Kidney (tissue), 14 donors: ENCODE results near the gene TGFBR3. TPM values are rescaled to one million over a fixed set of nuclear protein-coding genes. Genes with fewer than 3 reads are reported as not detected.
"Not testable (repeated sequence)": the region's sequence is repeated elsewhere in the genome, so short reads cannot be mapped to it uniquely, and the experiment has no call there.

Source experiments
- DNase-seq, 5 donors: peaks; one replicate each; pipeline ENCODE4 v3.0.0-alpha.2; 2013 to 2020
- FAIRE-seq: peaks from 2 replicates; lab custom pipeline; 2012; peaks lifted over from hg19 to GRCh38; lab: Jason Lieb, UNC
- H3K27ac ChIP-seq, 2 donors: one replicate each; pipeline ENCODE4 v1.7.0; 2013; ENCODE audit warnings: low read depth in 2 of 2, low read length in 2 of 2, inconsistent platforms in 1 of 2
- H3K27me3 ChIP-seq: one replicate; pipeline ENCODE4 v1.7.1; 2013; ENCODE audit warnings: low read length, inconsistent platforms; ENCODE audit not compliant: control insufficient read depth, insufficient read depth
- H3K36me3 ChIP-seq, 3 donors: one replicate each; pipeline versions ENCODE4 v1.7.0 to v1.7.1; 2013; ENCODE audit warnings: low read length in 3 of 3, control low read depth in 1 of 3, inconsistent platforms in 1 of 3; ENCODE audit not compliant: insufficient read depth in 3 of 3, control insufficient read depth in 2 of 3
- H3K4me1 ChIP-seq, 3 donors: one replicate each; pipeline versions ENCODE4 v1.7.0 to v1.7.1; 2013; ENCODE audit warnings: low read length in 3 of 3, inconsistent platforms in 1 of 3, low read depth in 1 of 3; ENCODE audit not compliant: control insufficient read depth in 2 of 3, insufficient read depth in 2 of 3
- H3K4me3 ChIP-seq, 3 donors: one replicate each; pipeline versions ENCODE4 v1.7.0 to v1.8.1; 2013; ENCODE audit warnings: low read length in 3 of 3, control low read depth in 1 of 3, inconsistent platforms in 1 of 3
- H3K9ac ChIP-seq, 3 donors: one replicate each; pipeline versions ENCODE4 v1.7.0 to v1.7.1; 2013; ENCODE audit warnings: low read length in 3 of 3, control low read depth in 1 of 3, inconsistent platforms in 1 of 3
- H3K9me3 ChIP-seq, 3 donors: one replicate each; pipeline versions ENCODE4 v1.7.0 to v1.7.1; 2013; ENCODE audit warnings: low read length in 3 of 3, control low read depth in 1 of 3, inconsistent platforms in 1 of 3; ENCODE audit not compliant: control insufficient read depth in 2 of 3, insufficient read depth in 1 of 3
- intact Hi-C: fragments of 100-400 bp; cut with DNase I; formaldehyde crosslinking; loops from one replicate; pipeline ENCODE4 v1.11.1; 2022
- polyA plus RNA-seq: library from polyadenylated mRNA; stranded (reverse); fragments of 350-450 nt; fragmentation: Illumina TruSeq; extraction: RNeasy Lipid Tissue Mini Kit (QIAGEN cat#74804); gene quantifications from one replicate; pipeline ENCODE4 v1.2.3, GENCODE V29; 2014; ENCODE audit warnings: low read depth, low replicate concordance; ENCODE audit not compliant: insufficient read depth
- total RNA-seq: library from RNA; stranded (reverse); fragmentation: NEBNext Ultra II Directional; extraction: Animal tissue kit (Norgen Biotek cat#: 25700); gene quantifications from one replicate; pipeline ENCODE4 v1.2.1, GENCODE V29; 2021
- TF ChIP-seq, protein P1 (sequence below): IDR thresholded peaks from 3 replicates; pipeline ENCODE4 v1.5.1; 2012; ENCODE audit warnings: mild to moderate bottlenecking, moderate library complexity, borderline replicate concordance; ENCODE audit not compliant: insufficient read depth; ENCODE audit errors: extremely low read depth
- donor health status: control.
- donor health status: control.
- donor health status: control.
- donor health status: control.
- donor health status: control.
- donor health status: DM: yes; HTN: yes; CAD: no.
- donor health status: Normal renal cell carcinoma (clear cell type).

TGFBR3 gene
- total and polyA plus RNA-seq, 2 donors from 2014 or later = 15.8 to 57.9 TPM

DNA sequence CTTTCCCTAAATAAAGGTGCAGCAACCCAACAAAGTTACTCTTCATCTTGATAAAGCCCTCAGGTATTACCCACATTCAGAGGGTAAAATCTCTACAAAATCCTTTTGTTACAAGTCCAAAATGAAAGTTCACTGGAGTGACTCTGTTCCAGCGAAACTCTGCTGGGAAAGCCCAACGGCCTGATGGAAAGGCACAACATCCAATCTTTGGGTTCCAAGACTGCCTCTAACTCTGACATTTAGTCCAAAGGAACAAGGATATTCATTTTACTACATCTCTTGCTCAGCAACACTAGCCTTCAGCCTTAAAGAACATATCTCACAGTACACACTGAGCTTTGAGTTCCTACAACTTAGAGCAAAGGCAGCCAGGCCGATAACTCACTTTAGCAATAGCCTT is 42.1 kb downstream of the TGFBR3 start:
- Histone ChIP-seq H3K4me3 (no peak overlapping the region), H3K9ac (no peak overlapping the region), H3K36me3 (no peaks in the 10 kb centered on the region), H3K9me3 (peaks cover 0 to 7% (median 0%) of the 10 kb centered on the region in 3 donors), H3K27ac (no peak overlapping the region), H3K4me1 (peaks cover 0 to 24% (median 5%) of the 10 kb centered on the region in 3 donors), H3K27me3 (no peaks in the 10 kb centered on the region)
- no peak for DNase-seq
- no peak for FAIRE-seq
- TF ChIP-seq, protein P1, sequence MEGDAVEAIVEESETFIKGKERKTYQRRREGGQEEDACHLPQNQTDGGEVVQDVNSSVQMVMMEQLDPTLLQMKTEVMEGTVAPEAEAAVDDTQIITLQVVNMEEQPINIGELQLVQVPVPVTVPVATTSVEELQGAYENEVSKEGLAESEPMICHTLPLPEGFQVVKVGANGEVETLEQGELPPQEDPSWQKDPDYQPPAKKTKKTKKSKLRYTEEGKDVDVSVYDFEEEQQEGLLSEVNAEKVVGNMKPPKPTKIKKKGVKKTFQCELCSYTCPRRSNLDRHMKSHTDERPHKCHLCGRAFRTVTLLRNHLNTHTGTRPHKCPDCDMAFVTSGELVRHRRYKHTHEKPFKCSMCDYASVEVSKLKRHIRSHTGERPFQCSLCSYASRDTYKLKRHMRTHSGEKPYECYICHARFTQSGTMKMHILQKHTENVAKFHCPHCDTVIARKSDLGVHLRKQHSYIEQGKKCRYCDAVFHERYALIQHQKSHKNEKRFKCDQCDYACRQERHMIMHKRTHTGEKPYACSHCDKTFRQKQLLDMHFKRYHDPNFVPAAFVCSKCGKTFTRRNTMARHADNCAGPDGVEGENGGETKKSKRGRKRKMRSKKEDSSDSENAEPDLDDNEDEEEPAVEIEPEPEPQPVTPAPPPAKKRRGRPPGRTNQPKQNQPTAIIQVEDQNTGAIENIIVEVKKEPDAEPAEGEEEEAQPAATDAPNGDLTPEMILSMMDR = no peak
- intact Hi-C loops = no loop called here

DNA sequence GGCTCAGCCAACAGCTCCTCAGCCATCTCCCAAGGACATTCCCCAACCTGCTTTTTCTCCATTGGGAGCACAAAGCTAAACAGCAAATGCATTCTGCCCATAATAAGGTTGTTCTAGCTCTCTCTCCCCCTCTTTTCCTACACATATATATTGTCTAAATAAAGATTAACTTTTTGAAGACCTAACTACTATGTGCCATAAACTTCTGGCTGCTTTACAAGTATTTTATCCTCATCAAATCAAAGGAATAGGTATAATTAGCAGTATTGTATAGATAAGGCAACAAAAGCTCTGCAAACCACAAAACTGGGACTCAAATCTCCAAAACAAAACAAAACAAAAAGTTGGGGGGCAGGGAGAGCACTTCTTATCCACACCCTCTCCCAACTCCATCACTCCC is 43.4 kb downstream of the TGFBR3 start:
- H3K36me3 ChIP-seq = no peaks in the 10 kb centered on the region
- intact Hi-C loops = no loop called here
- DNase-seq (no peak), FAIRE-seq (no peak)
- peaks cover 0 to 24% (median 2%) of the 10 kb centered on the region in 3 donors for H3K4me1 ChIP-seq
- peaks cover 0 to 7% (median 0%) of the 10 kb centered on the region in 3 donors for H3K9me3 ChIP-seq
- H3K9ac ChIP-seq = no peak overlapping the region
- no peak overlapping the region for H3K27ac ChIP-seq
- no peak overlapping the region for H3K4me3 ChIP-seq
- H3K27me3 ChIP-seq = no peaks in the 10 kb centered on the region
- TF ChIP-seq, protein P1 = no peak

DNA sequence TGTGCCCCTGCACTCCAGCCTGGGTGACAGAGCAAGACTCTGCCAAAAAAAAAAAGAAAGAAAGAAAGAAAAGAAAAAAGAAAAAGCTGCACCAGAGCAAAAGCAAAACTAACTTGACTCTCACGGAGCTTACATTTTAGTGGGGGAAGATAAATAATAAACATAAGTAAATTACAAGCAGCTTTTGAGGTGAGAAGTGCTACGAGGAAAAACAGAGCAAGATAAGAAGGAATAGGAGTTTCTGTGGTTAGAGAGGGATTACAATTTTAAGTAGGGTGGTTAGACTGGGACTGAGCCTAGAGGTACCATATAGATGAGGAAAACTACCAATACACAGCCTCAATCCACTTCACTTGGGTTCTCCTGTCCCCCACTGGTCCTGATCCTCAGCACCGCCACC is 43.9 kb downstream of the TGFBR3 start:
- FAIRE-seq (no peak), DNase-seq (no peak)
- Histone ChIP-seq H3K9me3 (peaks cover 0 to 7% (median 0%) of the 10 kb centered on the region in 3 donors), H3K27ac (no peak overlapping the region), H3K27me3 (no peaks in the 10 kb centered on the region), H3K9ac (no peak overlapping the region), H3K36me3 (no peaks in the 10 kb centered on the region), H3K4me3 (no peak overlapping the region), H3K4me1 (peaks cover 0 to 24% (median 2%) of the 10 kb centered on the region in 3 donors)
- intact Hi-C loops = no loop called here
- TF ChIP-seq, protein P1 = no peak

DNA sequence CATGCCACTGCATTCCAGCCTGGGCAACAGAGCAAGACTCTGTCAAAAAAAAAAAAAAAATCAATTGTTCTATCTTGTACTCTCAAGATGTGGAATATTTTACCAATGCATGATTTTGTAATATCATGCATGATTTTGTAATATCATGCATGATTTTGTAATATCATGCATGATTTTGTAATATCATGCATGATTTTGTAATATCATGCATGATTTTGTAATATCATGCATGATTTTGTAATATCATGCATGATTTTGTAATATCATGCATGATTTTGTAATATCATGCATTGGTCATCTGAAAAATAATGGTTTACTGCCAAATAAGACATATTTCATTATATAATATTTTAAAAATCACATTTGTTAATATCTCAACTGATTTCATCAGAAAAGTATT is 45.7 kb downstream of the TGFBR3 start:
- H3K36me3 ChIP-seq, FAIRE-seq, DNase-seq, H3K27ac ChIP-seq, H3K9me3 ChIP-seq, intact Hi-C loops, H3K4me3 ChIP-seq, H3K9ac ChIP-seq, H3K27me3 ChIP-seq, H3K4me1 ChIP-seq: not testable (repeated sequence)
